Stimulated activated CD4-positive, alpha-beta T cell treated with anti-CD3 and anti-CD28 coated beads, TNF-alpha, amount 100 ng/mL, for 1 hour (primary cell): ENCODE measurements around the gene CSPG4.

ENCODE experiments used
- DNase-seq, 3 donors: peaks; one replicate each; pipeline ENCODE4 v3.0.0-alpha.2; 2020; ENCODE audit warnings: low read depth in 3 of 3, low spot score in 1 of 3

CSPG4 gene

DNA sequence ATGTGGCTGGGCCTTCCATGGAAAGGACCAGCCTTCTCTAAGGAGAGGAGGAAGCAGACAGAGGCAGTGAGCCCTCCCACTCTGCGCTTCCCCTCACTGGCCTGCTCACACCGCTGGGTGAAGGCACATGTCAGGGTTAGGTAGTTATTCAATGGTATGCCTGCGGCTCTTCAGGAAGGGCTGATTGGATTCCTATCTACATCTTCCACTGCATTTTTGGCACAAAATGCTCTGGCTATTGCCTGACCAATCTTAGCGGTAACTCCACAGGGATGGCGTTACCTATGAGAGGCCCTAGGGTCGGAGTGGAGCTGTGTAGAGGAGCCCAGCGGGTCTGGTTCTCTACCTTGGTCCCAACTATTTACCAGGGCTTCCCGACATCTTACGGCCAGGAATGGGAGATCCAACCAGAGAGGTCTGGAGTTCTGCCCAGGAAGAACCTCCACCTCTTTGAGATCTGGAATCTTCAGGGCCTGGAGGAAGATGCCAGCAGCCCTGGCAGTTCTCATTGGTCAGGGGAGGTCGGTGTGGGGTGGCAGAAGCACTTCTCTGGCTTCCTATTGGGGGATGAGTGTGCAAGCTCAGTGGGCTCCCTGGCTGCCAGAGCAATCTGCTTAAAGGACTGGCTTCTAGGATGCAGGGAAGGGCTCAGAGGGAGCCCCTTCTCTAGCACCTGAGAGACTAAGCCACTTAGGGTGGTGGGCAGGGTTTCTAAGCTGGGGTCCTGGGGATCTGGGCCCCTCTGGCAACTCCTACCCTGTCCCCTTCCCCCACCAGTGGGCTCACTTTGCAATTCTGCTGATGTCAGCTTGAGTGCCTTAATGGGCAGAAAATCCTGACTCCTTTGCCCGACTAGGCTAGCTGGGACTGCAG is 40.7 kb downstream of the CSPG4 start:
- no peak for DNase-seq

DNA sequence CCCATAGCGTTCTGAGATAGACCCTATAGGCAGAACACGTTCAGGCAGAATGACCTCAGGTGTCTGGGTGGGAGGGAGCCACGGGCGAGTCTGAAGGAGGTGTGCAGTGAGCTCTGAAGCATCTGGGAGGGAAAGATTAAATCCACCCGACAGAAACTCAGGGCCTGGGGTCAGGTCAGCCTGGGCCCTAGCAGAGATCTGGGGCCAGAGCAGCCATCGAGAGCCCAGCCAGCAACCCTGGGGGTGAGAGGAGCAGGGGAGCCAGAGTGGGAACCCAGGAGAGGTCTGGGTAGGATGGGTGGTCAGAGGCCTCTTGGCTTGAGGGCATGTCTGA is 42.8 kb downstream of the CSPG4 start:
- DNase-seq: no peak

DNA sequence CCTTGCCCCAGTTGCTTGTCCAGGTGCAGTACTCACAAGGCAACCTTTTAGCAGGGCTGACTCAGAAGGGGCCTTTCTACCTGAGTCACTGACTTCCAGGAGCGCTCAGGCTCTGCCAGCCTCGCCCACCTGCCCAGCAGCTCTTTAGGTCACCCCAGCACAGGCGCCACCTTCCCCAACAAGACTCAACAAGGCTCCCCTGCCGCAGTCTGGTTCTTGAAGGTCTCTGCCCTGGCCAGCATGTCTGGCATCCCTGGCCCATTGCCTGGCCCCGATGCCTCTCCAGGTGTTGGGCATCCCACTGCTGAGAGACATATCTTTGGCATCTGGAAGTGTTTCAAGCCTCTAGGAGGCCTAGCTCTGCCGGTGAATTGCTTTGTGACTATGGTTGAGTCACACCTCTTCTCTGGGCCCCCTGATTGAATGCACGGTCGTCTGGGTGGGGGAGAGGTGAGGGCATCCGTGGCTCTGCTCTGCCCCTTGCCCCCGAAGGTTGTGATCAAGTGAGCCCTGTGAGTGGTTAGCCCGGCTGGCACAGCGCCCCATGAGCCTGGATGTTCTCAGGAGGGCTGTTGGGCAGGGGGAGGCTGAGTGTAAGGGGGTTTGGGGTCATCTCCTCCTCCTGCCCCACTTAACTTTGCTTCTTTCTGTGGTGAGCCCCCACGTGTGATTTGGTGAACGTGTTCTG is 43.3 kb downstream of the CSPG4 start:
- DNase-seq: no peak

DNA sequence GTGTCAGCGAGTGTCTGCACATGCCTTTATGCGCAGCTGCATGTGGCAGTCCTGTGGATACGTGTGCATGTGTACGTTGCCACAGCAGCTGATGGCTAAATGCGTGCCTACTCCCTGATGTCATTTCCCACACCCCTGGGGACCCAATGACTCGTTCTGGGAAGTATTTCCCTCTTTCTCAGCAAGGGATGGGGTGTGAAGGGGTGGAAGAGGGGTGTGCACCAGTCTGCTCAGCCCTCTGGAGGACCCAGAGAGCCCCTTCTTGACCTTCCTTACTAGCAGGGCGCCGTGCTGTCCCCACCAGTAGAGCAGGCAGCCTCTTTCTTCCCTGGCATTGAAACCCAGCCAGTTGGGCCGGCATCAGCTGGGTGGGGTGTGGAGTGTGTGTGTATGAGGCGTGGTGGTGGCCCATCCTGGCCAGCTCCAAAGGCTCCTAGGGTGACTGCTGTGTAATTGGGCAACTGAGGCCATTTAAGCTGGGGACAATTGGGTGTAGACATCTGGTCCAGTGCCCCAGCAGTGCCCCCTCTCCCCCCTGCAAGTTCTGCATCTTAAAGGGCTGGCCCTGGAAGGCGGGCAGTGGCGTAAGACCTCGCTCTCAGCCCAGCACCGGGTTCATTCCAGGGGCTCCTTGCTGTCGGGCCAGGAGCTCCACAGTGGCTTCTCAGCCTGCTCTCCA is 45.7 kb downstream of the CSPG4 start:
- no peak for DNase-seq

DNA sequence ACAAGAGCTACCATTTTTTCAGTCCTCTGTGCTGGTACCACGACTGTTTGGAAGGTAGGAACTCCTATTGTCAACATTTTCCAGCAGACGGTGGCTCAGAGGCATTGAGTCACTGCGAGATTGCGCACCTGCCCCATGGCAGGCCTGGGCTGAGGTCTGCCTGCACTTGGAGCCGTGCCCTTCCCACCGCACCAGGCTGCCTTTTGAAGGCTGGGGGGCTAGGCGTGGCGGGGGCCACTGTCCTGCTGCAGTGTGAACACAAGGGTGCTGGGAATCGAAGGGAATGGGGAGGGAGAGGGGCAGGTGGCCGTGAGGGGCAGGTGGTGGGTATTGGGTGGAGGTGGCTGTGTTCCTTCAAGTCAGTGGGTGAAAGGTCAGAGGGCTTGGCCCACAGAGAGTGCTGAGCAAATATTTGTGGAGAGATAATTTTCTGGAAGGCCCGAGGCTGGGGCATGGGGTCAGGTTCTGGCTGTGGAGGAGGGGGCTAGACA is 48.7 kb downstream of the CSPG4 start:
- no peak for DNase-seq

DNA sequence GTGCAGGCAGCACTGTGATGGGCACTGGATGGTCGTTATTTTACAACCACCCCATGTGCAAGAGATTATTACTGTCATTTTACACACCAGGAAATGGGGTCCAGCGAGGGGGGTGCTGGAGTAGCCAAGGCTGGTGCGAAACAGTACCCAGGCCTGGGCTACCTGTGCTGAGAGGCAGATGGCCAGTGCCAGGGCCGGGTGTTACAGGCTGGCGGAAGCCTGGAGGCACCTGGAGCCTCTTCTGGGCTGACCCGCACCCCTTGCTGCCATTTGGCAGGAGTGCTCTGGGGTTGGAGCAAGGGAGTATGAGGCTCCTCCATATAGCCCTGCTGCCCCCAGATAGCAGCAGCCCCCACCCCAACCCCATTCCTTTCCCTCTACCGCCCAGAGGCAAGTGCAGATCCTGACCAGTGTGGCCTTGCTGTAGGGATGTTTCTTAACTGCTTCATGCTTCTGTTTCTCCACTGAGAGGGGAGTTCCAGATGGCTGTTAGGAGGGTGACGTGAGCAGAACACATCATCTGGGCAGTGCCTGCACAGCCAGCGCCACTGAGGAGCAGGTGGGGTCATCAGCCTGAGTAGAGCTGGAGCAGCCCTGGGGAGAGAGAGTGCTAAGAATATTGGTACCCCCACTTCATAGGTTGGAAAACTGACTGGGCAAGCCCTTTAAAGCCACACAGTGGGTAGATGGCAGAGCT is 49.7 kb downstream of the CSPG4 start:
- no peak for DNase-seq

DNA sequence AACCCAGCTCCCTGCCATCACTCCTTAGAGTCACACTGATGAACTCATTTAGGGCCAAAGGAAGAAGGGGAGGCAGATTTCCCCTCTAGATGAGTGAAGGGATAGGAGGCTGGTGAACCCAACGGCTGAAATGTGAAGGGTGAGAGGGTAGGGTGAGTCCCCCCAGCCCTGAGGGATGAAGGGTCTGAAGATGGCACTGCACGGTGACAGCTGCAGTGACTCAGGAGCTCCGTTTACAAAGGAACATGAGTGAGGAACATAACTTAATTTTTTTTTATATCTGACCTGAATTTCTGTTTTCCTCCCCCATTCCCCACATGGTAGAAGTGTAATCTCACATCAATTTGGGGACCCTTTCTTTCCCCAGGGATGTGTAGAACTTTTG is 50.9 kb downstream of the CSPG4 start:
- no peak for DNase-seq

DNA sequence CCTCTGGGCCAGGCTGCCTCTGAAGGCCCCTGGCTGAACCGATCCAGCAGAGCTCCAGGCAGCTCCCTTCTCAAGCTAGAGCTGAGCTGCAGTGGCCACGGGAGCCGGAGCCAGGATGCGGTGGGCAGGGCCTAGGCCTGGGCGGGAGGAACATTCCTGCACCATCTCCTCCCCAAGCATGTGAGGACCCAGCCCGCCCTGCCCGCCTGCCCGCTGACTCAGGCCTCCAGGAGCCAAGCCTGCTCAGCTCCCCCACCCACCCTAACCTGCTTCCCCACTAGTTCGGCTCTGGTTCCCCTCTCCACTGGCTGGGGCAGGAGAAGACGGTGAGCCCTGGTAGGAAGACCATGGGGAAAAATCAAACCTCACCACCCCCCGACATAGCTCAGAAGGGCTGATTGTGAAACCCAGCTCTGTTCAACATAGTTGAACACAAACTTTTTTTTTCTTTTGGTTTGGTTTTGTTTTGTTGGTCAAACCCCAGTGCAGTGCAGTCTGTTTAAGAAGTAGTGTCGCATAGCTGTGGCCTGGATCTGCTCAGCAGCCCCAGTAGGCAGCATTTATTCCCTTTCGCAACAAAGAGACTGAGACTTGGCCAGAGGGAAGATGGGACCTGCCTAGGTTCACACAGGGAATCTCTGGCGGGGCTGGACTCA is 51.4 kb downstream of the CSPG4 start:
- DNase-seq: no peak

DNA sequence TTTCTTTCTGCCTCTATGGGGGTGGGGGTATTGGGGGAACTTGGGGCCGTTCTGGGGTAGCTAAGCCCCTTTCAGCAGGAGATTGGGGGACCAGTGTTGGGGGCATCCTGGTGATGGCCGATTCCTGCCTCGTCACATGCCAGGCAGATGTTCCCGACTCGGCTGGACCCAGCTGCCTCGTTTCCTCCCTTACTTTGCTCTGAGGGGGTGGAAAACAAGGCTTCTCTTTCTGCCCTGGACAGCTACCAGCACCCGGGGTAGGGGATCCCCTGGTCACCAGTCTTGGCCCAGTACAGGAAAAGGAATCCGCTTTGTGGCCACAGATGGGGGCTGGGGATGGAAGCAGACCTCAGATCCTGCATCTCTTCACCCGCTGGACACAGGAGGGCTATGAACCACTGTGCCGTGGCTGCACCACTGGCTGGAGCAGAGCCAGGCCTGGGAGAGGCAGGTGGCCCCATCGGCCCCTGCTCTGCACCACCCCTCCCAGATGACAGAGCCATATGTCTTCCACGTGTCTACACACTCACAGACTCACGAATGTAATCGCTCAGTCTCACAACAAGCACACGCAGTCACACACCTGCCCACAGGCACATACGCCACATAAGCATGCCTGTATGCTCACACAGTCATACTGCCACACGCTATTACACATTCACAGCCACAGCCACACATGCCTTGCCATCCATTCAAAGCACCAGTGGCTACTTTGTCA is 52.6 kb downstream of the CSPG4 start:
- DNase-seq: no peak

DNA sequence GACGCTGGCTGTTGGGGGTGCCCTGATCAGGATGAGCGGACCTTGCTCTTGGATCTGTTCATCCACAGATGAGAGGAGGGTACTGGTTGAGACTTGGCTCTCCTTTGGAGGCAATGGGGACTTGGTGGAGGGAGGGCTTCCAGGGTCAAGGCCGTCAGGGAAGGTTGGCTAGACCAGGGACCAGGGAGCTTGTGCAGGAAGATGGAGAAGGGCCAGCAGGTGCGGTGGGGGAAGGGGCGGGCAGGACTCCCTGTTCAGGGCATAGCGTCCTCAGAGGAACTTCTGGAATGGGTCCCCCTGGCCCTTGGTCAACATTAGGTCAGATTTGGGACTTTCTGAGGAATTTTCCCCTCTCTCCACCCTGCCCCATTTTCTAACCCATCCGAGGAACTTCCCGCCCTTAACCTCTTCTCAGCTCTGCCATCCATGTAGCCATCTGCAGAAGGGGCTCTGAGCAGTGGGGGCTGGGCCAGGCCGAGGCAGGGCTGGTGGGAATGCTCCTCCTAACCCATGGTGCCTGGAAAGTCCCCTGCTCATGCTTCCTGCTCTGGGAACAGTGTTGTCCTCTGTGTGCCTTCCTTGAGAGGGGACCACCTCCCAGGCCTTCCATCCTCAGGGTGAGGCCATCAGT is 53.4 kb downstream of the CSPG4 start:
- no peak for DNase-seq

DNA sequence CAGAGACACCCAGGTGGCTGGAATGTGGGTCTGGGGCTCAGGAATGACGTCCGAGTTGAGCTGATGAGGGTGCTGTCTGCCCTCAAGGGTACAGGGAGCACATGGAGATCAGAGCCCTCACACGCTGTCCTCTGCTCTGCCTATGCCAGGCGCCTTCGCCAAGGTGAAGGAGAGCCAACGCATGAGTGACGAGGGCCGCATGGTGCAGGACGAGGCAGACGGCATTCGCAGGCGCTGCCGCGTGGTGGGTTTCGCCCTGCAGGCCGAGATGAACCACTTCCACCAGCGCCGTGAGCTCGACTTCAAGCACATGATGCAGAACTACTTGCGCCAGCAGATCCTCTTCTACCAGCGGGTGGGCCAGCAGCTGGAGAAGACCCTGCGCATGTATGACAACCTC is 55.8 kb downstream of the CSPG4 start:
- no peak for DNase-seq

DNA sequence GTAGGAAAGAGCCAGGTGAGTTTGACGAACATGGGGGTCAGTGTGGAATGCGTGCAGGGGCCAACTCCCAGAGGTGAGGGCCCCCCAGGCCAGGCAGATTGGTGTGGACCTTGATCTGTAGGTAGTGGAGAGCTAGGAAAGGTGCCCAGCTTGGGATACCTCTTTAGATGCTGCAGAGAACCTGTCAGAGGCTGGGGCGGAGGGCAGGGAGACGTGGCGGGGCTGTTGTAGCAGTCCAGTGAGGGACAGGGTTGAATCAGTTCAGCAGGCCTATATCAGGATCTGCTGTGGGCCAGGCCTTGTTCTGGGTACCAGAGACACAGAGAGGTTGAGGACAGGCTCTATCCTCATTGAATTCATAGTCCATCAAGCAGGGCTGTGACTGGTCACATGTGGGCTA is 56.3 kb downstream of the CSPG4 start:
- DNase-seq: no peak

DNA sequence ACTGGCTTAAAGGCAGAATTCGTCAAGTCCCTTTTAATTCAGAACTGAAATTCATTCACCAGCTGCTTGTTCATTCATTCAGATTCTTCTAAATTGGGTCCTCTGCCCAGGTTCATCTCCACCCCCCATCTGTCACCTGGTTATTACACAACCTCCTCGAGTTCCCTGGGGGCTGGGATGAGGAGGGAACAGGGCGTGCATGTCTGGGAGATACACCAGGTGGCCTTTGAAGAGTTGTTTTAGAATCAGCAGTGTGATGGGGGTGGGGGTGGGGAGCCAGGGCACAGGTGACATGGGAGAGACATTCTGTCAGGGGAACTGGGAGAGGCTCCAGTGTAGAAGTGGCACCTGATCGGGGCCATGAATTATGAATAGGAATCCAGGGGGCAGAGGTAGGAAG is 56.7 kb downstream of the CSPG4 start:
- no peak for DNase-seq

DNA sequence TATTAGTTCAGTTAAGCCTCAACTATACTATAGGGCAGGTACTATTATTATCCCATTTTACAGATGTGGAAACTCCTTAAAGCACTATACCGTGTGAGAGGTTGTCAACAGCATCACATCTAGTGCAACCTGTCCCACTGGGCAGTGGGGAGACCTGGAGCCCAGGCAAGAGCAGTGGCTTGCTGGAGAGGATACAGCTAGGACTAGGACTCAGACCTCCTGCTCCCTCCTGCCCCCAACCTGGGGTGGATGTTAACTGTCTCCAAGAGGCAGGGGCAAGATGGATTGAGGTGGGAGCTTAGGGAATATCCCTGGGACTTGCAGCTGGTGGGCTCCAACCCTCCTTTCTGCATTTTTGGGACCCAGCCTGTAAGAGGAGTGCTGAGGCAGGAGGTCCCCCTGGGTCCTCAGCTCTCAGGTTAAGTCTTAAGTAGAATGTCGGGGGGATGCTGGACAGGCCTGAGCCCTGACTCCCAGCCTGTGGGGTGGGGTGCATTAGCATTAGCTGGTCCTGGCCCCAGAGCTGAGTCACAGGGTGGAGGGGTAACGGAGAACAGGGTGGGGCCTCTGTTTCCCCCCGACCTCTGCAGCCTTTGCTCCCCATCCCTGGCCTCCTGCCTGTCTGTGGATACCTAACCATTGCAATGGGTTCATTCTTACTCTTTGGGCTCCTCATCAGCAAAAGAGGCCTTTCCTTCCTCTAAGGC is 58.3 kb downstream of the CSPG4 start:
- DNase-seq: no peak

DNA sequence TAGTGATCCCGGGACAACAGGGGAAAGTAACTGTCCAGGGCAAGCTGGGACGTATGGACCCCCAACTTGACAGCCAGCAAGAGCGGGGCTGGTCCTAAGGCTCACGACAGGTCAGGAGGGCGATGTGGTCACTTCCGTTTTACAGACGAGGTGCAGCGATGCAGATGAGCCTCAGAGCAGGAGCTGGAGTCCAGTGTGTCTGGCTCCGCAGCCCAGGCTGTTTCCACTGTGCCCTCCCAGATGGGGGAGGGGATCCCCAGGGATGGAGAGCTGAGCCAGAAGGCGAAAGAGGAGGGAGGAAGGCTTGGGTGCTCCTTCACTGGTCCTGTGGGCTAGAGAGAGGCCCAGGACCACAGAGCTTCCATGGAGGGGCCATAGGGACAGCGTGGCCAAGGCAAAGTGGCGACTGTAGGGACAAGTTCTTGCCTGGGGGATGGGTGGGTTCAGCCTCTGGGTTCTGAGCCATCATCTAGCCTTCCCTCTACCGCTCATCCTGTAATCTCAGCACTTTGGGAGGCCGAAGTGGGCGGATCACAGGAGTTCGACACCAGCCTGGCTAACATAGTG is 59.2 kb downstream of the CSPG4 start:
- no peak for DNase-seq

DNA sequence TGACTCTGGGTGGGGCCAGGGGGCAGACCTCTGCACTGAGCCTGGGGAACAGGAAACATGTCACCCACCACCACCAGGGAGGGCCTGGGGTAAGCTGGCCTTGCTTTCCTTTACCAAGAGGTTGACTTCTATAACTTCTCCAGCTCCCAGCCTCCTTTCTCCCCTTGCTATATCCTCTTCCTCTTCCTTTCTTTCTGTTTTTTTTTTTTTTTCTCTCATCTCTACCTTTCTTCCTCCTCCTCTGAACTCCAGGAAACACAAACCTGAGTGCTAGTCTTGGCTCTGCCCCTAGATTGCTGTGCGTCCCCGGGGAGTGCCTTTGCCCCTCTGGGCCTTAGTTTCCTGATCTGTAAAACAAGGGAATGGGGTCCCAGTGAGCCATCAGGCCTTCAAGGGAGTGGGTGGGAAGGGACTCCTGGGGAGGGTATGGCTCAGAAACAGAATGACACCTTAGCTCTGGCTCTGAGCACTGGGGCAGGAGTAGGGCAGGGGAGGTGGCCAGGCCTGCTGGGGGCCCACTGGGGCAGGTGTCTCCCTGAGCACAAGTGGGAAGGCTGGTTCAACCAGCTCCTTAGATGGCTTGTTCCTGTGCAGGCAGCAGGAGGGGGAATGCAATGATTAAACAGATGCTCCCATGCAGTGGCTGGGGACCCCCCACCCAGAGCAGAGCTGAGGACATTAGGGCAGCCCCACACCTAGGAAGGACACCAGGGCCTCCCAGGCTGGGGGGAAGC is 60.7 kb downstream of the CSPG4 start:
- no peak for DNase-seq

DNA sequence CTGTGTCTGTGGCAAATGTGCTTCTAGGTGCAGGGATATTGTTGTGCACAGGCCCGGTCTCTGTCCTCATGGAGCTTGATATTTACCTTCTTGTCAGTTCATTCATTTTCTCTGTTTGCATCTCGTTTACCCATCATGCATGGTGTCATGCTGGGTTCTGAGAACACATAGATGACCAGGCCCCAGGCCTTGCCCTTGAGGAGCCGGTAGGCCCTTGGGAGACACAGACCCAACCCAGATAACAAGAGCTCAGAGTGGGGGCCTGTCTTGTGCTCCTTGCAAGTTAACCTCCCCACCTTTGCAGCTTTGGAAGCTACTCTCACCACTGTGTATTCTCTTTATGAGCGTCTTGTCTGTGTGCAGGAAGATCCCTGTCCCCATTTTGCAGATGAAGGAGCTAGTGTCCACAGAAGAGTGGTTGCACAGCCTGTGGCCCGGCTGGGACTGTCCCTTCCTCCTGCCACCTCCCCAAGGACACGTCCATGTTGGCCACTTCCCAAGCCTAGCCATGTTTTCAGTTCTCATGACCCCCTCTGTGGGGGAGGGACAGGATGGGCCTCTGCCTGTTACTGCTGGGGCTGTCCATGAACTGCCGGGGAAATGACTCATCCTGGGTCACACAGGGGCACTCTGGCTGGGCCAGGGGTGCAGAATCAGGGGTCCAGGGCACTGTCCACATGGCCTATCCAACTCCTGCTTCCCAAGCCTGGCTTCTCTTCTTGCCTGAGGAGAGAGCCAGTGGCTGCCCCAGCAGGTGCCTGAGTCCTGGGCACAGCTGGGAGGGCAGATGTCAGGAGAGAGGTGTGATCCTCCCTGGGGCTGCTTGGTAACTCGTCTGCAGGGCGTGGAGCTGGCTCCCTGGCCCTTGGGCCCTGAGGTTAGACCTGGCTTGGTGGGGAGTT is 61.5 kb downstream of the CSPG4 start:
- DNase-seq: no peak
